Measurements from ENCODE around the gene SLFN14. TPM values are rescaled to one million over a fixed set of nuclear protein-coding genes. Genes with fewer than 3 reads are reported as not detected.
"Not testable (repeated sequence)": the region's sequence is repeated elsewhere in the genome, so short reads cannot be mapped to it uniquely, and the experiment has no call there.

Gene SLFN14
- total and polyA plus RNA-seq, 2 donors: 0.48 TPM; not detected in 1

DNA sequence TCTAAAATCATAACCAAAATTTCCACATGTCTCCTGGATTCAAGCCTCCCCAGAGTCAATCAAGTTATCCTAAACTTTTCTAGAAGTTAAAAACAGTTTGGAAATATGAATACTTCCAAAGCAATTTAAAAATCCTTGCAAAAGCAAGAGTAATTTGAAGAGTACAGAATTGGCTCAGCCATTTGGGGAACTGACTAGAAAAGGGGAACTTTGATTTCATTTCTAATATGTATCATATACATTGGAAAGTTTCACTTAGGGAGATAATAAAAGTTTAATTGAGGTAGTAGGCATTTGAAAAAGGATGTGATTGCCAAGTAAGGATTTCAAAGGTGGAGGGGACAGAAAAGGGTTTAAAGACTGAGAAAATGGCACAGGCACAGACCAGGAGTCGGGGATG is 14.1 kb downstream of the SLFN14 start:
- H3K4me3 ChIP-seq (ENCODE audit: low read depth, low read length): no peak overlapping the region
- DNase-seq (ENCODE audit: extremely low spot score): no peak
- 65% methylated on average over 1 of the region's 1 CpG for WGBS
- no peaks in the 10 kb centered on the region for H3K4me1 ChIP-seq (ENCODE audit: insufficient read depth)
- H3K27ac ChIP-seq (ENCODE audit: low read depth): no peak overlapping the region
- H3K36me3 ChIP-seq (ENCODE audit: insufficient read depth): no peaks in the 10 kb centered on the region

DNA sequence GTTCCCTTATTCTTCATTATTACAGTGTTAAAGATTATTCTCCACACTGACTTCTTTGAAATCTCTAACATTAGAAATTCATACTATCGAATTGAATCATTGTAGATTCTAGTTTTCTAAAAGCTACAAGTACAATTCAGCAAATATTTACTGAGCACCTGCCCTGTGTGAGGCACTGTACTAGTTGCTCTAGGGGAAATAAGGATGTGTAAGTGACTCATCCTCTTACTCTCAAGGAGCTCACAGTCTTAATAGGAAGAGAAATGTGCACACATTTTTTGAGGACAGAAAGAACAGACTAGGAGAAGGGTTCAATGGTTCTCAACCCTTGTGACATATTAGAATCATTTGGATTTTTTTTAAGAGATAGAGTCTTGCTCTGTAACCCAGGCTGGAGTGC is 15.5 kb downstream of the SLFN14 start:
- Histone ChIP-seq H3K36me3 (ENCODE audit: insufficient read depth) (no peaks in the 10 kb centered on the region), H3K4me3 (ENCODE audit: low read depth, low read length) (no peak overlapping the region), H3K4me1 (ENCODE audit: insufficient read depth) (no peaks in the 10 kb centered on the region), H3K27ac (ENCODE audit: low read depth) (no peak overlapping the region)
- no peak for DNase-seq (ENCODE audit: extremely low spot score)
- WGBS: 81% methylated on average over 1 of the region's 1 CpG

DNA sequence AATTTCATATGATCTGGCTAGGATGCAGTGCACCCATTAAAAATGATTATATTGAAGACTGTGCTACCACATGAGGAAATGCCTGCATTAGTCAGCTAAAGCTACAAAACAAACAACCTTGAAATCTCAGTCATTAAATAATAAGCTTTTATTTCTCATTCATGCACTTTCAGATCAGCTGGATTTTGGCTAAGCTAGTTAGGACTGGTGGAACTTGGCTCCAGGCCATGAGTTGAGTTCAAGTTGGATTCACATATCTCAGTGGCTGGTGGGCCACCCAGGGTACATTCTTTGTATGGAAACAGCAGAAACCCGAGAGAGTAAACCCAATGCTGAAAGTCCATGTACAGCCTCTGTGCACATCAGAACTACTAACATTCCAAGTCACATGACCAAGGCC is 16.8 kb downstream of the SLFN14 start:
- 31% methylated on average over 1 of the region's 1 CpG for WGBS
- Histone ChIP-seq H3K4me3 (ENCODE audit: low read depth, low read length) (no peak overlapping the region), H3K27ac (ENCODE audit: low read depth) (no peak overlapping the region), H3K4me1 (ENCODE audit: insufficient read depth) (no peaks in the 10 kb centered on the region), H3K36me3 (ENCODE audit: insufficient read depth) (no peaks in the 10 kb centered on the region)
- DNase-seq (ENCODE audit: extremely low spot score): no peak

DNA sequence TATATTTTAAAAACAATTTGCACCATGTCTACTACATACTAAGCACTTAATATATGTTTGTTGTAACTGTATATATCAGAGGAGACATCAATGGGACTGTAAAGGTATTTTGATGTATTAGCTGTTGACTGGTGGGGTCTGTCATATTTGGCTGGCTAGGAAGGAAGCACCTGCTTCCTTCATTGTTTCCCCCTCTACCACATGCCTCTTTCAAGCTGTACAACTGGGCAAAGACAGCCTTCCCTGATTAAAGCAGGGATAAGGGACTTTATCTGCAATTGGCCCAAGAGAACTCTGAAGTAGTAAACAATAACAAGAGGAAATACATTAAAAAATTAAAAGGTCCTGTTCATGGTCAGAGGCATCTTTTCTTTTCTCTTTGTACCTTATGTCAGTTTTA is 17.6 kb downstream of the SLFN14 start:
- Histone ChIP-seq H3K4me1 (ENCODE audit: insufficient read depth) (no peaks in the 10 kb centered on the region), H3K36me3 (ENCODE audit: insufficient read depth) (no peaks in the 10 kb centered on the region), H3K27ac (ENCODE audit: low read depth) (no peak overlapping the region), H3K4me3 (ENCODE audit: low read depth, low read length) (no peak overlapping the region)
- DNase-seq (ENCODE audit: extremely low spot score): no peak

DNA sequence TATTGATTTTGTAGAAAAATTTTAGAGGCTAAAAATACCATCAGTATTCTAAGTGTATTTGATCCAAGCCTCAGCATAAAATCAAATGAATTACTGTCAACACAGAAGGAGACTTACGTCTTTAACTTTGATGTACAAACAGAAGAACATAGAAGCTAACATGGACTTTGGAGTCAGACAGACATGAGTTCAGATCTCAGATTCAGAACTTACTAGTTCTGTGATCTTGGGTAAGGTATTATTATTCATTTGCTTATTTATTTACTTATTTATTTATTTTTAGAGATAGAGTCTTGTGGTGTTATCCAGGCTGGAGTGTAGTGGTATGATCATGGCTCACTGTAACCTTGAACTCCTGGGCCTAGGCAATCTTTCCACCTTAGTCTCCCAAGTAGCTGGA is 19.2 kb downstream of the SLFN14 start:
- 60% methylated on average over 1 of the region's 1 CpG for WGBS
- Histone ChIP-seq H3K4me1 (ENCODE audit: insufficient read depth) (no peaks in the 10 kb centered on the region), H3K36me3 (ENCODE audit: insufficient read depth) (no peaks in the 10 kb centered on the region), H3K4me3 (ENCODE audit: low read depth, low read length) (no peak overlapping the region), H3K27ac (ENCODE audit: low read depth) (no peak overlapping the region)
- DNase-seq (ENCODE audit: extremely low spot score): no peak

DNA sequence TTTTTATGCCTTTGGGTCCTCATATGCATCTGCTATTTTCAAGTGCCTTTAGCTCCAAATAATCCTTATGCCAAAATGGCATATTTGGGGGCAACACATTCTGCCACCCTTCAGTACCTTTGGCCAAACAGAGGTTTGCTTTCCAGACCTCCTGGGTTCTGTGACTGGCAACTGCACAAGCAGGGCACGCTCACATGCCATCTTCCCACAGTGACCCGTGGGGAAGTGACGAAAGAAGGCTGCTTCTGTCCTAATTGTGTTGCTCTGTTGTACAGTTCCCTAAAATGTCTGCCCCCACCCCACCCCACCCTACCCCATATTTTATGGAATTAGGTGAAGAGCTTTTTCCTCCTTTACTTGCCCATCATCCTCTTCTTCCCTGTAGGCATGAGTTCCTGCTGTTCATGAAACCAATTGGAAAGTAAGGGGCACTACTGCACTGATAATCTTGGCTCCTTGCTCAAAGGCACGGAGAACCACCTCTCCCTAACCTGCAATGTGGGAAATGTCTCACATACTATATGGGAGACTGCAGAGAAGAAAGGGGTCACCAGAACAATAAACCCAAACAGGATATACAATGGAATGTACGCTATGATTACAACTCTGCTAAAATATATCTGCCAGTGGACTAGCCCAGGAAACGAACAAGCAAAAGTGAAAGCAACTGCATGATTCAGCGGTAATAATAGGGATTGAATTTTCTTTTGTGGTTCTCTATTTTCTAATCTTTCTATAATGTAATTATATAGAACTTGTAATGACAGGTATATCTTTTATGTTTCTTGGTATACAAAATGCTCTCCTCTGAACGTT is 19.8 kb downstream of the SLFN14 start:
- no peak for DNase-seq (ENCODE audit: extremely low spot score)
- 38% methylated on average over 8 of the region's 8 CpGs for WGBS
- peak overlapping the region; percentile 49 for H3K4me3 ChIP-seq (ENCODE audit: low read depth, low read length)
- no peaks in the 10 kb centered on the region for H3K4me1 ChIP-seq (ENCODE audit: insufficient read depth)
- H3K36me3 ChIP-seq (ENCODE audit: insufficient read depth): no peaks in the 10 kb centered on the region
- H3K27ac ChIP-seq (ENCODE audit: low read depth): no peak overlapping the region

DNA sequence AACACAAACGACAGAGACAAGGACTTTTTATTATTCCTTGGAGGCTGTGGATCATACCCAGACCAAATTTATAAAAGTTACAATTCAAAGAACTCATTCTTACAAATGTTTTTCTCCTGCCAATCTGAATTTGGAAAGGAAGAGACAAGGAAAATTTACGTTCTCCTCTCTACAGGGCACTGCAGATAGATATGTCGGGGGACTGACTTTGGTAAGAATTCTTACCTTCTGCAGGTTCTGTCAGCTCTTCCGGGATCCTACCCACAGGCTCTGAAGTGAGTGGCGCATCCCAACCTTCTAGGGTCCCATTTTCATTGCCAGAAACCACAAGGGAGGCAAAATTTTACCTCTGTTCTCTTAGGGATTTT is 21.0 kb downstream of the SLFN14 start:
- peak overlapping the region; percentile 45 for H3K27ac ChIP-seq (ENCODE audit: low read depth)
- 44% methylated on average over 5 of the region's 5 CpGs for WGBS
- H3K4me1 ChIP-seq (ENCODE audit: insufficient read depth): no peaks in the 10 kb centered on the region
- no peak overlapping the region for H3K4me3 ChIP-seq (ENCODE audit: low read depth, low read length)
- DNase-seq (ENCODE audit: extremely low spot score): no peak
- H3K36me3 ChIP-seq (ENCODE audit: insufficient read depth): no peaks in the 10 kb centered on the region

DNA sequence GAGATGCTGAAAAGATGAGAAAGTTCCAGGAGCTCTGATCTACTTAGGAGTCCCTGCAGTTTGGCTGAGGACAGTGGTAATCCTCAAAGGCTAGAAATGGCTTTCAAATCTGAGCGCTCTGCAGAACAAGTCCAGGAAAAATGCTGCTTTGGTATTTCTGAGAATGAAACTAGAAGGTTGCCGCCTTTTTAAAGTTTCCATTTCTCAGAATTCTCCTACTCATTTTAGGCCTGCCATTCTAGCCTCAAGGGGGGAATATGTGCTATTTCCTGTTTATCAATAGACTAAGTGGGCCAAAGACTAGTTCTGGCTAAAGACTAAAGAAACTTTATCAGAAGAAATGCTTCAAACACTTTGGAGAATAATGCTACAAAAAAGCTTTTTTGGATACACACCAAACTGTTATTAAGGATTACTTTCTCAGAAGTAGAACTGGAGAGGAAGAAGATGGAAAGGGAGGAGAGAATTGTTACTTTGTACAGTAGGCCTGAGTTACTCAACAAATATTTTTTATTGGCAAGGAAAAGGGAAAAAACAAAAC is 22.9 kb downstream of the SLFN14 start, which contains the start of gene SLFN12L:
Gene SLFN12L (minus strand): TSS at position 78 of the 541 bp plus-strand sequence. CDS start 15,314 bp downstream, outside the sequence.
- no peak for DNase-seq (ENCODE audit: extremely low spot score)
- H3K36me3 ChIP-seq (ENCODE audit: insufficient read depth): no peaks in the 10 kb centered on the region
- peak within 1 kb of the TSS; percentile 20 for H3K4me3 ChIP-seq (ENCODE audit: low read depth, low read length)
- 45% methylated on average over 2 of the region's 2 CpGs for WGBS
- H3K4me1 ChIP-seq (ENCODE audit: insufficient read depth): no peaks in the 10 kb centered on the region
- H3K27ac ChIP-seq (ENCODE audit: low read depth): peak within 1 kb of the TSS; percentile 64

DNA sequence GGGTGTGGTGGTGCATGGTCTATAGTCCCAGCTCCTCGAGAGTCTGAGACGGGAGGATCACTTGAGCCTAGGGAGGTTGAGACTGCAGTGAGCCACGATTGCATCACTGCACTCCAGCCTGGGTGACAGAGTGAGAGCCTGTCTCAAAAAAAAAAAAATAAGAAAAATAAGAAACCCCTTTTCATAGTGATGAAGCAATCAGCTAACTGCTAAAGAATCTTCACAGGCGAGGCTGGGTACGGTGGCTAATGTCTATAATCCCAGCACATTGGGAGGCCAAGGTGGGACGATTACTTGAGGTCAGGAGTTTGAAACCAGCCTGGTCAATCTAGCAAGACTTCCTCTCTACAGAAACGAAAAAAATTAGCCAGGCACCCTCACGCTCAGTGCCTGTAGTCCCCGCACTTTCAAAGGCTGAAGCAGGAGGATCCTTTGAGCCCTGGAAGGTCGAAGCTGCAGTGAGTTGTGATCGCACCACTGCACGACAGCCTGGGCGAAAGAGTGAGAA is 23.9 kb downstream of the SLFN14 start:
- Histone ChIP-seq H3K4me1 (ENCODE audit: insufficient read depth) (no peaks in the 10 kb centered on the region), H3K4me3 (ENCODE audit: low read depth, low read length) (no peak overlapping the region), H3K36me3 (ENCODE audit: insufficient read depth) (no peaks in the 10 kb centered on the region), H3K27ac (ENCODE audit: low read depth) (no peak overlapping the region)
- DNase-seq (ENCODE audit: extremely low spot score): no peak
- 72% methylated on average over 13 of the region's 13 CpGs for WGBS

DNA sequence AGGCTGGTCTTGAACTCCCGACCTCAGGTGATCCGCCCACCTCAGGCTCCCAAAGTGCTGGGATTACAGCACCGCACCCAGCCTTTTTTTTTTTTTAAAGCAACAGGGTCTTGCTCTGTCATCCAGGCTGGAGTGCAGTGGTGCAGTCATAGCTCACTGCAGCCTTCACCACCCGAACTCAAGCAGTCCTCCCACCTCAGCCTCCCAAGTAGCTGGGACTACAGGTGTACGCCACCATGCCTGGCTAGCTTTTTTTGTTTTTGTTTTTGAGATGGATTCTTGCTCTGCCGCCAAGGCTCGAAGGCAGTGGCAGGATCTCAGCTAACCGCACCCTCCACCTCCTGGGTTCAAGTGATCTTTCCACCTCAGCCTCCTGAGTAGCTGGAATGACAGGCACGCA is 25.2 kb downstream of the SLFN14 start:
- peak overlapping the region; percentile 67 for H3K27ac ChIP-seq (ENCODE audit: low read depth)
- H3K4me1 ChIP-seq (ENCODE audit: insufficient read depth); DNase-seq (ENCODE audit: extremely low spot score); H3K36me3 ChIP-seq (ENCODE audit: insufficient read depth); H3K4me3 ChIP-seq (ENCODE audit: low read depth, low read length): not testable (repeated sequence)
- WGBS: 91% methylated on average over 9 of the region's 9 CpGs

DNA sequence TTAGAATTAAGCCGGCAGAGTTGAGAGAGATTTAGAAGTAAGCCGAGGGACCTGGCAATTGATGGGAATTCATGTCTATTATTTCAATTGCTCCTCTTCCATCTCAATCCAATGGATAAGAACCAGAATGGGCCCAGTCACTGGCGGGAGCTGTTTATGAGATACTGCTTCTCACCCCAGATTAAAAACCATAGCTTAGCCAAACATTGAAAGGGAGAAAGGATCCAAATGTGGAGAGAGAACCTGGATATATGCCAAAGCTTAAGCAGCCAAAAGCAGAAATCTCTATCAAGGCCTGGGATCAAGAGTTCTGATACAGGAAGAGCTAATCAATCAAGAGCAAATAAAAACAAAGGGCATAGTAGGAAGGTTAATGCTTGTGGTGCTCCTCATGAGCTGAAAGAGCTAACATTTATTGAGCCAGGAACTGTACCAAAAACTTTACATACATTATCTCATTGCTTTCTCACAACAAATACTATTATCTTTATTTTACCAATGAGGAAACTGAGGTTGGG is 26.0 kb downstream of the SLFN14 start:
- Histone ChIP-seq H3K4me1 (ENCODE audit: insufficient read depth) (no peaks in the 10 kb centered on the region), H3K36me3 (ENCODE audit: insufficient read depth) (no peaks in the 10 kb centered on the region), H3K4me3 (ENCODE audit: low read depth, low read length) (no peak overlapping the region), H3K27ac (ENCODE audit: low read depth) (peak overlapping the region; percentile 16)
- 36% methylated on average over 3 of the region's 3 CpGs for WGBS
- no peak for DNase-seq (ENCODE audit: extremely low spot score)

DNA sequence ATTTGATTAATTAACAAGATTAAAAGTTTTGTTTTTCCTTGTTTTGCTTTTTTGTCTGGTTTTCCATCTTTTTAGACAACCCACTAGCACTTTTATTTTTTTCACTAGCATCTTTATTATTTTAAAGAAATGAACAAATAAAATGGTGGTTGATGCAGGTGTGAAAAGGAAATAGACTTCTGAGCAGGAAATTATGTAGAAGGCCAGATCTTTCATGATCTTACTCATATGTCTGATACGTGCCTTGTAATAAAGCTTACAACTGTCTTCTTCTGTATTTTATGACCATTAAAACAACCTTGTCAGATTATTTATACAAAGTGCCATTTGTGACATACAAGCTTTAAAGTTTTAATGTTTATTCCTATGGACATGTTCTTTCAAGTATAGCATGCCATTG is 29.5 kb downstream of the SLFN14 start:
- no peak overlapping the region for H3K4me3 ChIP-seq (ENCODE audit: low read depth, low read length)

DNA sequence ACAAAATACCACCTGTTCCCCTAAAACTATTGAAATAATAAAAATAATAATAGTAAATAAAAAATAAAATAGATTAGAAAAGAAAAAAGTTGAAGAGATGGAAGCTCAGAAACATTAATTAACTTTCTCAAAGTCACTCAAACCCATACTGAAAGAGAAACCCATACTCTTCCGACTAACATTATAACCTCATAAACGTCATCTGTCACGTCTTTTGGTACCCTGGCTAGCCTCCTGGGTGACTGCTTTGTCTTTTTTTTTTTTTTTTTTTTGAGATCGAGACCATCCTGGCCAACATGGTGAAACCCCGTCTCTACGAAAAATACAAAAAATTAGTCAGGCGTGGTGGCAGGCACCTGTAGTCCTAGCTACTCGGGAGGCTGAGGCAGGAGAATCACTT is 30.8 kb downstream of the SLFN14 start:
- Histone ChIP-seq H3K4me3 (ENCODE audit: low read depth, low read length) (no peak overlapping the region), H3K4me1 (ENCODE audit: insufficient read depth) (no peaks in the 10 kb centered on the region), H3K36me3 (ENCODE audit: insufficient read depth) (no peaks in the 10 kb centered on the region), H3K27ac (ENCODE audit: low read depth) (no peak overlapping the region)
- DNase-seq (ENCODE audit: extremely low spot score): no peak
- 84% methylated on average over 8 of the region's 8 CpGs for WGBS

More for the DNA sequence above, 29.5 kb downstream of the SLFN14 start:
- WGBS: 41% methylated on average over 1 of the region's 1 CpG
- Histone ChIP-seq H3K36me3 (ENCODE audit: insufficient read depth) (no peaks in the 10 kb centered on the region), H3K27ac (ENCODE audit: low read depth) (no peak overlapping the region), H3K4me1 (ENCODE audit: insufficient read depth) (no peaks in the 10 kb centered on the region)
- no peak for DNase-seq (ENCODE audit: extremely low spot score)

DNA sequence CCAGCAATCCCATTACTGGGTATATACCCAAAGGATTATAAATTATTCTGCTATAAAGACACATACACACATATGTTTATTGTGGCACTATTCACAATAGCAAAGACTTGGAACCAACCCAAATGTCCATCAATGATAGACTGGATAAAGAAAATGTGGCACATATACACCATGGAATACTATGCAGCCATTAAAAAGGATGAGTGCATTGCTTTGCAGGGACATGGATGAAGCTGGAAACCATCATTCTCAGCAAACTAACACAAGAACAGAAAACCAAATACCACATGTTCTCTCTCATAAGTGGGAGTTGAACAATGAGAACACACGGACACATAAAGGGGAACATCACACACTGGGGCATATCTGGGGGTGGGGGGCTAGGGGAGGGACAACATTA is 31.3 kb downstream of the SLFN14 start:
- not testable (repeated sequence) for DNase-seq (ENCODE audit: extremely low spot score); H3K4me3 ChIP-seq (ENCODE audit: low read depth, low read length); H3K27ac ChIP-seq (ENCODE audit: low read depth); H3K36me3 ChIP-seq (ENCODE audit: insufficient read depth); H3K4me1 ChIP-seq (ENCODE audit: insufficient read depth)
- 91% methylated on average over 1 of the region's 1 CpG for WGBS

All from urinary bladder (tissue), 4 donors.